Nucleus accumbens (tissue), 56 donors: ENCODE results near the gene CIC.
"Not testable (repeated sequence)": the region's sequence is repeated elsewhere in the genome, so short reads cannot be mapped to it uniquely, and the experiment has no call there.

ENCODE experiments used
- DNase-seq, 56 donors: peaks; one replicate each; lab custom pipeline; 2025; lab: John Stamatoyannopoulos, UW

The CIC gene

GRCh38 chr19:42254089-42254849 is 14.8 kb upstream of the CIC start:
- DNase-seq, result peak in 51 of 56 donors; percentile 25 to 86 (median 74)

- DNase-seq, result peak; percentile 58 to 98 (median 91)
Measured at GRCh38 chr19:42254850-42255765, 13.9 kb upstream of the CIC start, which contains the start of gene ERF. Gene ERF, minus strand, starts transcription at chr19:42255128. Its CDS starts 129 bp downstream, at chr19:42254999.

DNA sequence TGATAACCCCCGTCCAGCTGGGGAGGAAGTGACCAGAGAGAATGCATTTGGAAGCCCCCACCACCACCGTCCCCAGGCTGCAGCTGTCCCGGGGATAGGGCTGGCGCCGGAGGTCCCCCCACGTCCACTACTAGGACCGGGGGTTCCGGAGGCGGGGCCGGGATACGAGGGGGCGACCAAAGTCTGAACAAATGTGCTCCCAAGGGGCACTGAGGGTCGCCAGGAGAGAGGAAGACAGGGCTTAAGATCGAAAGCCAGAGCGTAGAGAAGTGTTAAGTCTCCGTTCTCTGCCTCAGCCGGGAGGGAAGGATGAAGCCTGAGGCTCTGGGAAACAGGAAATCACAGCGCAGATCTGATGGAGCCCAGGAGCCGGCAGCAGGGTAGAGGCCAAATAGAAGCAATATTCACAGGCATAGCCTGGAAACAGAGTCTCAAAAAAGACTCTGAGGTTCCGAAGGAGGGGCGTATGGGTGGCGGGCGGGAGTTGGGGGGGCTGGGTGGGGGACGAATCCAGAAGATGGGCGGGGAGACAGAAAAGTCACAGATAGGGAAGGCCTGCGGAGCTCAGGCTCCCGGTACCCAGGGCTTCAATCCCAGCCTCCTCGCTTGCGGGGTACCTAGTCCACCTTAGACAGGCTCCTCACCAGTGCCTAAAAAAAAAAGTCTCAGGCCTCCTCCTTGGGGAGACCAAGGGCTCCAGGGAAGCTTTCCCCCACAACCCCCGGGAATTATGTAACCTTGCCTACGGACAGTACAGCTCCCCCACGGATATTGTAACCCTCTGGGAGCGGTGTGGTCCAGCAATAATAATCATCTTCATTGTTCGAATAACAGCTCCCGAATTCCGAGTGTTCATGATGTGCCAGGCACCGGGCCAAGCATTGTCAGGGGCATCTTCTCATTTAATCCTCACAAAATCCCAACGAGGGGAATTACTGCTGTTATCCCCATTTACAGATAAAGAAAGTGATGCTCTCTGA is 13.0 kb upstream of the CIC start:
- DNase-seq, result peak in 42 of 56 donors; percentile 23 to 81 (median 53)

DNA sequence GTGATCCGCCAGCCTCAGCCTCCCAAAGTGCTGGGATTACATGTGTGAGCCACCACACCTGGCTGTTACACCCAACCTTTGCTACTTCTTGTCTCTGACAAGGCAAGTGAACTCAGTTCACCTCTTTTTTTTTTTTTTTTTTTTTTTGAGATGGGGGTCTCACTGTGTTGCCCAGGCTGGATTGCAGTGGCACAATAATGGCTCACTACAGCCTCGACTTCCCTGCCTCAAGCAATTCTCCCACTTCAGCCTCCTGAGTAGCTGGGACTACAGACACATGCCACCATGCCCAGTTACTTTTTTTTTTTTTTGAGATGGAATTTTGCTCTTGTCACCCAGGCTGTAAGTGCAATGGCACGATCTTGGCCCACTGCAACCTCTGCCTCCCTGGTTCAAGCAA is 11.2 kb upstream of the CIC start:
- DNase-seq, result not testable (repeated sequence)

GRCh38 chr19:42261763-42262162 is 7.3 kb upstream of the CIC start:
- DNase-seq, result no peak

GRCh38 chr19:42266105-42266504 is 2.9 kb upstream of the CIC start:
- not testable (repeated sequence) for DNase-seq

DNA sequence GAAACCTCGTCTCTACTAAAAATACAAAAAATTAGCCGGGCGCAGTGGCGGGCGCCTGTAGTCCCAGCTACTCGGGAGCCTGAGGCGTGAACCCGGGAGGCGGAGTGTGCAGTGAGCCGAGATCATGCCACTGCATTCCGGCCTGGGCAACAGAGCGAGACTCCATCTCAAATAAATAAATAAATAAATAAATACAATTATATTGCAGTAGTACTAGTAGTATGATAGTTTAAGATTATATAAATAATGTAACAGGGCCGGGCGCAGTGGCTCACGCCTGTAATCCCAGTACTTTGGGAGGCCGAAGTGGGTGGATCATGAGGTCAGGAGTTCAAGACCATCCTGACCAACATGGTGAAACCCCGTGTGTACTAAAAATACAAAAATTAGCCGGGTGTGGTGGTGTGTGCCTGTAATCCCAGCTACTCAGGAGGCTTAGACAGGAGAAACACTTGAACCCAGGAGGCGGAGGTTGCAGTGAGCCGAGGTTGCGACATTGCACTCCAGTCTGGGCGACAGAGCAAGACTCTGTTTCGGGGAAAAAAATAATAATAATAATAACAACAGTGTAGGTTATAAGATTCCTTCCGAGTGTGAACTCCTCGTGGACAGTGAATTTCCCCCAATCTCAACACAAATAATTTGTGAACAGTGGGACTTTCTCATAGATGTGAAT is 2.0 kb upstream of the CIC start:
- DNase-seq, result not testable (repeated sequence)

- DNase-seq, result no peak
Measured at GRCh38 chr19:42267644-42268141, 1.4 kb upstream of the CIC start.

DNA sequence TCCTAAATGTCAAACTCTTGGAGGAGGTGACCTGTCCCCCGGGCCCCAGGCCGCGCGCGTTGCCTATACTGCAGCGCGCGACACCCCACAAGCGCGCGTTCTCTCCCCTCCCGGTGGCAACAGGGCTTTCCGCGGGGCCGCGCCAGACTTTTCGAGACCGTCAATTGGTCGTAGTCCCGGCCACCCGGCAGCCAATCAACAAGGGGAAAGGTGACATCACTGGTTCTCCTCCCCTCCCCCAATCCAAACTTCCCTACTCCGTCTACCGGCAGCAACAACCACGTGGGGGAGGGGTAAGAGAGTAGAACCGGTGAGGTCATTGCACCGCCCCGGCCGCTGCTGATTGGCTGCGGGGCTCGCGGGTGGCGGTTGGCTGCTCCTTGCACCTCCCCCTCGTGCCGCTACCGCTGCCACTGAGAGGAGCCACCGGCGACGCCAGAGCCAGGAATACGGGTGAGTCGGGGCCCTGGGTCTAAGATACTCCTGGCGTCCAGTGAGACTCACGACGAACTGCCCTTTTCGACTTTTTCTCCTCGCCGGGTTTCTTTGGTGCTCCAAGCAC is 829 bp upstream of the CIC start:
- DNase-seq, result peak; percentile 96 to 100 (median 100)

- DNase-seq, result no peak
Measured at GRCh38 chr19:42269478-42270345, 660 bp downstream of the CIC start.

- DNase-seq, result peak in 37 of 56 donors; percentile 21 to 81 (median 51)
Measured at GRCh38 chr19:42270346-42271044, 1.4 kb downstream of the CIC start.

DNA sequence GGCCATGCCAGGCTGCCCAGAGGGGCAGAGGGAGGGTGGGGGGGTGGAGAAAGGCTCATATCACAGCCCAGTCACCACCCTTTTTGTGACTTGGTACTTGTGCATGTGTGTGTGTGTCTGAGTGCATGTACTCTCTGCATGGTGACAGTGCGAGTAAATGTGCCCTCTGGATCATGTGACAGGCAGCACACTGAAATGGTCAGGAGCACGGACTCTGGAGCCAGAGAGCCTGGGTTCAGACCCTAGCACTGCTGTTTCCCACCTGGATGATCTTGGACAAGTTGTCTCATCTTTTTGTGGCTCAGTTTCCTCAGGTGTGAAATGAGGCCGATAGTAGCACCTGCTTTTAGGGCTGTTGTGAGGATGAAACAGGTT is 2.0 kb downstream of the CIC start:
- peak in 2 of 56 donors; percentile 11 to 43 for DNase-seq

GRCh38 chr19:42271861-42272534 is 2.9 kb downstream of the CIC start:
- no peak for DNase-seq

DNA sequence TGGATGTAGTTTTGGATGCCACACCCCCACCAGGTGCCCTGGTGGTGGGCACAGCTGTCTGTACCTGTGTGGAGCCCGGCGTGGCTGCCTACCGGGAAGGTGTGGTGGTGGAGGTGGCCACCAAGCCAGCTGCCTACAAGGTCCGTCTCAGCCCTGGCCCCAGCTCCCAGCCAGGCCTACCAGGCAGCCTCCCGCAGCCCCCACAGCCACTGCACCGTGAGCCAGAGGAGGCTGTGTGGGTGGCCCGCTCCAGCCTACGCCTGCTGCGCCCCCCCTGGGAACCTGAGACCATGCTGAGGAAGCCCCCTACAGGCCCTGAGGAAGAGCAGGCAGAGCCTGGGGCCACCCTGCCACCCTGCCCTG is 3.5 kb downstream of the CIC start:
- DNase-seq, result no peak

DNA sequence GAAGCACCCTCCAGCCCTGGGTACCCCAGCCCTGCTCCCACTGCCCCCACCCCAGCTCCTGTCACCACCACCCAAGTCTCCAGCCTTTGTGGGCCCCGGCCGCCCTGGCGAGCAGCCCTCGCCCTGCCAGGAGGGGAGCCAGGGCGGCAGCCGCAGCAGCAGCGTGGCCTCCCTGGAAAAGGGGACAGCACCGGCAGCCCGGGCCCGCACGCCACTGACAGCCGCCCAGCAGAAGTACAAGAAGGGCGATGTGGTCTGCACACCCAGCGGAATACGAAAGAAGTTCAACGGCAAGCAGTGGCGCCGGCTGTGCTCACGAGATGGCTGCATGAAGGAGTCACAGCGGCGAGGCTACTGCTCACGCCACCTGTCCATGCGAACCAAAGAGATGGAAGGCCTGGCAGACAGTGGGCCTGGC is 3.9 kb downstream of the CIC start:
- DNase-seq, result no peak

DNA sequence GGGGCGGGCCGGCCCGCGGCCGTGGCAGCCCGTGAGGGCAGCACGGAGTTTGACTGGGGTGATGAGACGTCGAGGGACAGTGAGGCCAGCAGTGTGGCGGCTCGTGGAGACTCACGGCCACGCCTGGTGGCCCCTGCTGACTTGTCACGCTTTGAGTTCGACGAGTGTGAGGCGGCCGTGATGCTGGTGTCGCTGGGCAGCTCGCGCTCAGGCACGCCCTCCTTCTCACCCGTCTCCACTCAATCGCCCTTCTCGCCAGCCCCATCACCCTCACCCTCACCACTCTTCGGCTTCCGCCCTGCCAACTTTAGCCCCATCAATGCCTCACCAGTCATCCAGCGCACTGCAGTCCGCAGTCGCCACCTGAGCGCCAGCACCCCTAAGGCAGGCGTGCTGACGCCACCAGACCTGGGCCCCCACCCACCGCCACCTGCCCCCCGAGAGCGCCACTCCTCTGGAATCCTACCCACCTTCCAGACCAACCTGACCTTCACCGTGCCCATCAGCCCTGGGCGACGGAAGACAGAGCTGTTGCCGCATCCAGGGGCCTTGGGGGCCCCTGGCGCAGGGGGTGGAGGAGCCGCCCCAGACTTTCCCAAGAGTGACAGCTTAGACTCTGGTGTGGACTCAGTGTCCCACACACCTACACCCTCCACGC is 4.5 kb downstream of the CIC start:
- no peak for DNase-seq
